HG03521 (cell line): Measurements from ENCODE around the gene MMRN2.

Experiments
- ATAC-seq: cut with Tn5 transposase; IDR thresholded peaks from one replicate; pipeline ENCODE4 v1.9.1; 2021; ENCODE audit warnings: mild to moderate bottlenecking, moderate library complexity; ENCODE audit not compliant: unreplicated experiment

MMRN2 gene

GRCh38 chr10:86888585-86889381, 68.6 kb downstream of the MMRN2 start:
- ATAC-seq, result peak; percentile 97
